B cell (primary cell): Measurements from ENCODE around the gene ADAM12. TPM values are rescaled to one million over a fixed set of nuclear protein-coding genes. Genes with fewer than 3 reads are reported as not detected.

ENCODE experiments used
- ATAC-seq: fragments of 200-7000 bp; cut with Tn5 transposase; one replicate; pipeline ENCODE4 v1.10.0; 2021; ENCODE audit warnings: low read depth, mild to moderate bottlenecking, moderate number of reproducible peaks, moderate library complexity
- CTCF ChIA-PET: fragments of 350-600 bp; sonication (Branson Sonifier 250); formaldehyde crosslinking; loops from one replicate; lab custom pipeline; 2021; ENCODE audit warnings: antibody characterized with exemption, inconsistent platforms; lab: Charles Lee
- POLR2A ChIA-PET: fragments of 350-600 bp; sonication (Branson Sonifier 250); formaldehyde crosslinking; loops from one replicate; lab custom pipeline; 2021; ENCODE audit warnings: antibody characterized with exemption; lab: Charles Lee
- DNase-seq: peaks from one replicate; pipeline ENCODE4 v3.0.0; 2013
- H2AFZ ChIP-seq: 2 replicates; pipeline ENCODE4 v1.6.1; 2012; ENCODE audit warnings: mild to moderate bottlenecking, low read depth, low read length; ENCODE audit not compliant: insufficient read depth, poor library complexity, severe bottlenecking
- H3K27ac ChIP-seq, 2 donors: 1 replicate in 1 of 2; 2 replicates in 1 of 2; pipeline ENCODE4 v1.5.1; 2012 to 2013; ENCODE audit warnings: low read length in 2 of 2, mild to moderate bottlenecking in 2 of 2, moderate library complexity in 1 of 2
- H3K27me3 ChIP-seq, 4 experiments: fragments of 200-600 bp in 1 of 4; sonication (generic) in 1 of 4; replicated peaks in 1 of 4; 1 replicate in 2 of 4; 2 replicates in 2 of 4; pipeline versions ENCODE4 v1.6.1 to v1.7.0; 2013 to 2016; ENCODE audit warnings: low read length in 3 of 4, mild to moderate bottlenecking in 2 of 4, mixed read lengths in 1 of 4, moderate library complexity in 1 of 4; ENCODE audit not compliant: insufficient read depth in 4 of 4, control insufficient read depth in 3 of 4; ENCODE audit errors: control extremely low read depth in 1 of 4
- H3K36me3 ChIP-seq, 2 experiments: replicated peaks in 1 of 2; 1 replicate in 1 of 2; 2 replicates in 1 of 2; pipeline versions ENCODE4 v1.6.1 to v1.7.1; 2013; ENCODE audit warnings: low read length in 1 of 2; ENCODE audit not compliant: insufficient read depth in 2 of 2, control insufficient read depth in 1 of 2; ENCODE audit errors: control extremely low read depth in 1 of 2, extremely low read depth in 1 of 2
- H3K4me1 ChIP-seq, 2 donors: fragments of 200-600 bp in 1 of 2; sonication (generic) in 1 of 2; 1 replicate in 1 of 2; 2 replicates in 1 of 2; pipeline versions ENCODE4 v1.5.1 to v1.6.1; 2013 to 2017; ENCODE audit warnings: low read length in 2 of 2; ENCODE audit not compliant: control insufficient read depth in 2 of 2, insufficient read depth in 2 of 2
- H3K4me2 ChIP-seq: replicated peaks from 2 replicates; pipeline ENCODE3; 2012; ENCODE audit warnings: mild to moderate bottlenecking, low read depth, low read length; ENCODE audit not compliant: poor library complexity, severe bottlenecking
- H3K4me3 ChIP-seq, 5 experiments: fragments of 200-600 bp in 1 of 5; sonication (generic) in 1 of 5; 1 replicate in 3 of 5; 2 replicates in 2 of 5; pipeline versions ENCODE4 v1.5.1 to v1.7.0; 2011 to 2016; ENCODE audit warnings: low read length in 4 of 5, mild to moderate bottlenecking in 4 of 5, low read depth in 2 of 5, control low read depth in 1 of 5, moderate library complexity in 1 of 5; ENCODE audit not compliant: insufficient read depth in 1 of 5; ENCODE audit errors: control extremely low read depth in 1 of 5, extremely low read depth in 1 of 5
- H3K79me2 ChIP-seq: fragments of 200-600 bp; sonication (generic); one replicate; pipeline ENCODE4 v1.6.0; 2016; ENCODE audit warnings: low read length; ENCODE audit not compliant: control insufficient read depth, insufficient read depth
- H3K9ac ChIP-seq: fragments of 200-600 bp; sonication (generic); 2 replicates; pipeline ENCODE4 v1.6.1; 2017; ENCODE audit warnings: mild to moderate bottlenecking, low read length, moderate library complexity
- H3K9me3 ChIP-seq, 3 donors: one replicate each; pipeline versions ENCODE4 v1.6.1 to v1.7.1; 2013; ENCODE audit warnings: low read length in 2 of 3; ENCODE audit not compliant: control insufficient read depth in 2 of 3, insufficient read depth in 1 of 3; ENCODE audit errors: control extremely low read depth in 1 of 3
- H4K20me1 ChIP-seq: 2 replicates; pipeline ENCODE4 v1.6.0; 2012; ENCODE audit warnings: mild to moderate bottlenecking, low read length; ENCODE audit not compliant: insufficient read depth, control insufficient read depth, poor library complexity, severe bottlenecking
- H3K27ac Mint-ChIP-seq: one replicate; pipeline ENCODE4 v1.8.0; 2021; ENCODE audit warnings: mixed read lengths
- H3K27me3 Mint-ChIP-seq: one replicate; pipeline ENCODE4 v1.8.0; 2021; ENCODE audit warnings: mixed read lengths
- H3K4me1 Mint-ChIP-seq: one replicate; pipeline ENCODE4 v1.8.0; 2021; ENCODE audit warnings: mixed read lengths
- H3K4me3 Mint-ChIP-seq: one replicate; pipeline ENCODE4 v1.8.0; 2021; ENCODE audit warnings: mixed read lengths
- H3K9me3 Mint-ChIP-seq: one replicate; pipeline ENCODE4 v1.8.0; 2022; ENCODE audit warnings: mixed read lengths; ENCODE audit not compliant: insufficient read depth
- CTCF ChIP-seq: fragments of 200-600 bp; IDR thresholded peaks from one replicate; pipeline ENCODE4 v1.8.0; 2022; ENCODE audit warnings: antibody characterized with exemption, mild to moderate bottlenecking
- EZH2 ChIP-seq: IDR thresholded peaks from 2 replicates; pipeline ENCODE4 v1.6.1; 2012; ENCODE audit warnings: borderline replicate concordance, low read depth, mild to moderate bottlenecking, moderate library complexity, low read length; ENCODE audit not compliant: insufficient read depth, poor library complexity, severe bottlenecking
- WGBS: methylation state at CpG from one replicate; pipeline ENCODE4 v1.1.5; 2013; ENCODE audit warnings: missing lambda C conversion rate; ENCODE audit not compliant: insufficient coverage; 5-methylcytosine and 5-hydroxymethylcytosine counted together
- intact Hi-C: fragments of 100-400 bp; cut with micrococcal nuclease; formaldehyde crosslinking; loops from one replicate; pipeline ENCODE4 v1.10.0; 2022
- polyA plus RNA-seq: library from polyadenylated mRNA; depleted of rRNA; stranded (reverse); fragments of >200 nt; gene quantifications from 2 replicates; pipeline ENCODE4 v1.2.3, GENCODE V29; 2012
- total RNA-seq, 2 donors: library from RNA; stranded (reverse); fragments of 120-200 nt in 1 of 2; gene quantifications; 1 replicate in 1 of 2; 2 replicates in 1 of 2; pipeline versions ENCODE4 v1.2.3 to v1.2.4, GENCODE V29; 2013 to 2022

ADAM12 gene
- total and polyA plus RNA-seq, 2 donors (not counting 1 experiment from before 2014, with no cell fraction given): 0.01 to 0.22 TPM

GRCh38 chr10:126397156-126397555 lies 8.9 kb upstream of the ADAM12 start:
- Histone ChIP-seq H4K20me1 (no peaks in the 10 kb centered on the region), H3K4me3 (no peak overlapping the region), H3K4me2 (no peak overlapping the region), H3K36me3 (no peaks in the 10 kb centered on the region), H3K79me2 (no peaks in the 10 kb centered on the region), H3K27ac (no peak overlapping the region), H3K4me1 (no peaks in the 10 kb centered on the region), H3K27me3 (no peaks in the 10 kb centered on the region), H3K9ac (no peak overlapping the region), H3K9me3 (peaks cover 0 to 5% (median 0%) of the 10 kb centered on the region in 3 donors), H2AFZ (no peak overlapping the region)
- Mint-ChIP-seq H3K4me3 (no peak overlapping the region), H3K27ac (no peak overlapping the region), H3K27me3 (peaks cover 13% of the 10 kb centered on the region), H3K4me1 (no peaks in the 10 kb centered on the region), H3K9me3 (peaks cover 2% of the 10 kb centered on the region)
- ChIA-PET CTCF (no interaction called here), POLR2A (no interaction called here)
- TF ChIP-seq CTCF (no peak), EZH2 (no peak)
- no peak for DNase-seq
- no peak for ATAC-seq
- WGBS: no CpG with 5 or more reads among the region's 3 CpGs
- intact Hi-C loops: no loop called here

GRCh38 chr10:126394948-126395347 lies 6.7 kb upstream of the ADAM12 start:
- no peak overlapping the region for H3K9ac ChIP-seq
- POLR2A ChIA-PET: no interaction called here
- CTCF ChIA-PET: no interaction called here
- peaks cover 2% of the 10 kb centered on the region for H3K9me3 Mint-ChIP-seq
- no peaks in the 10 kb centered on the region for H3K4me1 Mint-ChIP-seq
- H3K4me3 ChIP-seq: no peak overlapping the region
- H3K79me2 ChIP-seq: no peaks in the 10 kb centered on the region
- H3K4me3 Mint-ChIP-seq: no peak overlapping the region
- H3K4me1 ChIP-seq: no peaks in the 10 kb centered on the region
- no peak overlapping the region for H3K27ac Mint-ChIP-seq
- whole genome bisulfite sequencing: 84% methylated on average over 2 of the region's 2 CpGs
- no peak overlapping the region for H3K27ac ChIP-seq
- no peaks in the 10 kb centered on the region for H4K20me1 ChIP-seq
- peaks cover 0 to 5% (median 0%) of the 10 kb centered on the region in 3 donors for H3K9me3 ChIP-seq
- no peak overlapping the region for H3K4me2 ChIP-seq
- no peak for TF ChIP-seq CTCF
- TF ChIP-seq EZH2: no peak
- ATAC-seq (no peak), DNase-seq (no peak)
- peaks cover 0 to 2% (median 0%) of the 10 kb centered on the region in 4 experiments for H3K27me3 ChIP-seq
- peaks cover 20% of the 10 kb centered on the region for H3K27me3 Mint-ChIP-seq
- no peak overlapping the region for H2AFZ ChIP-seq
- intact Hi-C loops: no loop called here
- no peaks in the 10 kb centered on the region for H3K36me3 ChIP-seq
